NCI-H1417 (cell line): ENCODE measurements around the gene CACNA1C.
A peak's percentile ranks its signal among the peaks of the same experiment; 100 is the strongest.

Experiments used
- DNase-seq, 3 experiments: peaks; one replicate each; lab custom pipeline; 2025; lab: John Stamatoyannopoulos, UW

Gene CACNA1C

DNA sequence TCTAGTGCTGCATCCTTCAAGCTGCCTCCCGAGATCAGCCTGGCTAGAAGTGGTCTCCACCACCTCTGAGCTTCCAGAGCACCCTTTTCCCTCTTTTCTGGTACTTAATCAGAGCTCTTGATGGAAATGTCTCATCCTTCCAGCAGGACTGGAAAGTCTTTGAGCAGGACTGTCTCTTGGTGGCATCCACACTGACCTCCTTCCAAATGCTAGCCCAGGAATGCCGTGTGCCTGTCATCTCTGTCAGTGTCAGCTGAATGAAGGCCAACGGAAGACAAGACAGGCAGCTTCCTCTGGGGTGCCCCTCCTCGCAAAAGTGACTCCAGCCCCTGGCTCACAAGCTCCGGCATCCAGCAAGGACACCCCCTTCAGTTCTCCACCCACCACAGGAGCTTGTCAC lies 570.7 kb downstream of the CACNA1C start:
- no peak for DNase-seq

DNA sequence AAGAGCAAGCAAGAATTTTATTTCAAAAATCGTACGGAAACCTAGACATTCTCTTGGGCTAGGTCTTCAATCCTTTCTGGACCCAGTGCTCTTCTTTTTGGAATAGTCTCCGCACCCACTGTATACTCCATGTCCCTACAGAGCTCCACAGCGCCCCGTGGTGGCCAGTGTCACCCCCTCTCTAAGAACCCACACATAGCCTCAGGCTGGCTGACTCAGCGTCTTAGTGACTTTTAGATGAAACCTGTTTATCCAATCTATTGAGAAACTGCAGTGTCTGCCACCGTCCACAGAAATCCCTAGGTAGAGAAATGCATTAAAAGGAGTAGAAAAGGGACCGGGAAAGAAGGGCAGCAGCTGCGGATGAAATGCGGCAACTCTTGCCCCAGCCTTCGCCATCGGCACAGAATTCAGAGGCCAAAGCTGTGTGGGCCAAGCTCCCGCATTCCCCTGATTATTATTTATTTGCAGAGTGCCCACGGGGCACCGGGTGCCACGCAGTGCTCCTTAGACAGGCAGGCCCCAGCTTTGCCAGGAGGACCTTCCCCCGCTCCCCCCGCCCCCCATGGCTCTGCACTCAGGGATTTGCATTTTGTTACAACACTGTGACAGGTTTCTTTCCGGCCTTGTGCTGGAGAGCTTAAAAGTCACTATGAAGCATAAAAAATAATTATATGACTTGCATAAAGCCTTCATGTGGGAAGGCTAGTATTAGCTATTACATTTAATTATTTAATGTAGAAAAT lies 571.9 kb downstream of the CACNA1C start:
- peak in 2 of 3 experiments; percentile 5 to 23 for DNase-seq

DNA sequence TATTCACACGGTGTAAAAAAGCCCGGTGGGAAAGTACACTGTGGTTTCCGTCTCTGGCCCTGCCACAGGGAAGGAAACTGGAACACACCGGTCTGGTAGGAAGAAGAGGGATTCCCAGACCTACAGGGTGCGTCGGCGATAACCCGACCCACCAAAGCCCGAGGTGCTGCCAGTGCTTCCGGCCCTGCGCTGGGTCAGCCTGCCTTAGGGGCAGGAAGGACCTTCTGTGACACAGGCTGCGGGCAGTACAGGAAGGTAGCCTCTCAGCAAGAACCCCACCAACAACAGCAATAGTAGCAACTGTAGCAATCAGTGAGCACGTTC lies 572.5 kb downstream of the CACNA1C start:
- no peak for DNase-seq

DNA sequence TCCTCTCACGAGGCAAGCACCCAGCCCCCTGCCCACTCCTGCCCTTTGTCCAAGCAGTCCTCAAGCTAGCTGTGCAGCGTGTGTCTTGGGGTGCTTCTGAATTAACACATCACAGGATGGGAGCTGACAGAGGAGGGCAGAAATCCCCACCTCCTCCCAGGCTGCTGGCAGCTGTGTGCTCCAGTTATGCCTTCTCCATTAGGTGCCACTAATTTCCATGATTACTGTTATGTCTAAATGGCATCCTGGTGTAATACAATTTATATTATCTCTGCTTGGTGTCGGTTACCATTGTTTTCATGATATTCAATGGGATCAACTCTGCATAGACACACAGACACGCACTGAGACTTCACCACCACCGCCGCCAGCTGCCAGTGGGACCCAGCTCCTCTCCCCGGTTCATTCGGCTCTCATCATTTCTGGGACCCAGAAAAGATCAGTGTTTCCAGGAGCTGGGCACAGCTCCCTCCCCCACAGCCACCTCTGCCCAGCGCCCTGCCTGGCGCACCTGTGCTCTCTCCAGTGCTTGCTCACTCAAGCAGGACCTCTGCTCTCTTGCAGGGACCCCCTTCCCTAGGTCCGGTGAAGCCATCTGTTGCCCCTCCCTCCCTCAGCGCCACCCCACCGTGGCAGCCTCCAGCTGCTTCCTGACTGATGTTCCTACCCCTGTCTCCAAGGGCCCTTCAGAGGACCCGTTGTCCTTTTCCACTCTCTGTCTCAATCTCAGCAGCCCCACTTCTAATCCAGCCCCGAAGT lies 574.5 kb downstream of the CACNA1C start:
- DNase-seq, result peak in 2 of 3 experiments; percentile 51 to 77

DNA sequence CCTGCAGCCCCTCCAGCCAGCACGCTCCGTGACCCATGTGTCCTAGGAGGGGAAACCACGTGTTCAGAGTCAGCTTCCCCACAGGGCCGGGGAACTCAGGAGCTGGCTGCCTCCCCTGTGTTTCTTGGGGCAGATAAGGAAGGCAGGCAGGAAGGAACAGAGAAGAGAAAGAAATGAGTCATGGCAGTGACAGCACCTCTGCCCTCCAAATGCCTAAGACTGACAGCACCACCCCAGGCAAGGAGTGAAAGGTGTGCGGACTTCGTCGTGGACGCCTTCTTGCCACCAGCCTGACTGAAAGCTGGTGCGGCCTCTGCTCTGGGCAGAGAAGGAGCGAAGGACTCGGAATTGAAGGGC lies 575.0 kb downstream of the CACNA1C start:
- DNase-seq, result no peak

DNA sequence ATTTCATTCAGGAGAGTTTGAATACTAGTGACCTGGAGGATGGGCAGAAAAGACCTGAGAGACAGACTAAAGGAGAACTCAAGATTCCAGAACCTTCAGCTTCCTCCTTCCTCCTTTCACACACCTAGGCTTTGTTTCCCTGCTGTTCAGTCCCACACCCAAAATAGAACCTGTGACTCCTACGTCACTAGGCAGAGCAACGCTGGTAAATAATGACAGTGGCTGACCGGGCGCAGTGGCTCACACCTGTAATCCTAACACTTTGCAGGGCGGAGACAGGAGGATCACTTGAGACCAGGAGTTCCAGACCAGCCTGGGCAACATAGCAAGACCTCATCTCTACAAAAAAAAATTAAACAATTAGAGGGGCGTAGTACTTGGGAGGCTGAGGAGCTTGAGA lies 575.6 kb downstream of the CACNA1C start:
- no peak for DNase-seq

DNA sequence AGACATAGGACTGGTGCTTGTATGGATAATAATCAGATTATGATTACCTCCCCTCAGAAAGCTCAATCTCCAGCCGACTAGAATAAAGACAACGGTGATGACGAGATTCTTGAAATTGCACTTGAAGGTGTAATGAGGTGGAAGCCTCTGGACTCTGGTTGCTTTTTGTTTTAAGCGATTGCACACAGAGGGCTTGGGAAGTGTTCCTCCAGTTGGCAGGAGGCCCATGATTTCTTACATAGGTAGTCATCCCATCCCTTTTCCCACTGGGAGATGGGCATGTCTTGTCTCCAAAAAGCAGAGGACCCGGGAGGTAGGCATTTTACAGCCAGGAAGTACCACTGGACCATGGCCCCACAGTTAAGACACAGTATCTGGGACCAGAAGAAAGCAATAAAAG lies 576.3 kb downstream of the CACNA1C start:
- peak in 2 of 3 experiments; percentile 4 to 12 for DNase-seq

DNA sequence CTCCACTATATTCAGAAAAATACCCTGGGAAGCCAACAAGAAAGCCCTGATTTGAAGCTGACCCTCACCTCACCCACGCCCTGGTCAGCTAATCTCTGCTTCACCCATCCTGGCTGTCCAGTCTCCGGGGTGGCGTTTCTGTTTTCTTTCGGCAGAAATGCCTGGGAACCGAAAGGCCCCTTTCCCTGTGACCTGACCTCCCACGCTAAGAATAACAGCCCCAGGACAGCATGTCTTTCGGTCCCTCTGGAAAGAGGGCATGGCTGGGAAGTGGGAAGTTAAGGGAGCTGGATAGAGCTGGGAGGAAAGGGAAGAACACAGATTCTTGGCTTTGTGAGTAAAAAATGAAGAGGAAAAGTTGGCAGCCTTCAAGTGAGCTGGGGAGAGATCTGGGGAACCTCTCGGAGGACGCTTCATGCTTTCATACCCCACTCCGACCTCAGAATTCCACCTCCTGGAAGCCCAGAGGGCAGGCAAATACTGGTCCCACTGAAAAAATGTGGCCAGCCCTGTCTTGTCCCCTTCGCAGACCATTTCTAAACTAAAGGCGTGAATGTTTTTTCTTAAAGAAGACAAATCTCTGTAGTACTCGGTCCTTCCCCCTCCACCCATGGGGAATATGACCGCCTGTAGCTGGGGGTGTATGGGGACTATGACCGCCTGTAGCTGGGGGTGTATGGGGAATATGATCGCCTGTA lies 579.0 kb downstream of the CACNA1C start:
- no peak for DNase-seq

DNA sequence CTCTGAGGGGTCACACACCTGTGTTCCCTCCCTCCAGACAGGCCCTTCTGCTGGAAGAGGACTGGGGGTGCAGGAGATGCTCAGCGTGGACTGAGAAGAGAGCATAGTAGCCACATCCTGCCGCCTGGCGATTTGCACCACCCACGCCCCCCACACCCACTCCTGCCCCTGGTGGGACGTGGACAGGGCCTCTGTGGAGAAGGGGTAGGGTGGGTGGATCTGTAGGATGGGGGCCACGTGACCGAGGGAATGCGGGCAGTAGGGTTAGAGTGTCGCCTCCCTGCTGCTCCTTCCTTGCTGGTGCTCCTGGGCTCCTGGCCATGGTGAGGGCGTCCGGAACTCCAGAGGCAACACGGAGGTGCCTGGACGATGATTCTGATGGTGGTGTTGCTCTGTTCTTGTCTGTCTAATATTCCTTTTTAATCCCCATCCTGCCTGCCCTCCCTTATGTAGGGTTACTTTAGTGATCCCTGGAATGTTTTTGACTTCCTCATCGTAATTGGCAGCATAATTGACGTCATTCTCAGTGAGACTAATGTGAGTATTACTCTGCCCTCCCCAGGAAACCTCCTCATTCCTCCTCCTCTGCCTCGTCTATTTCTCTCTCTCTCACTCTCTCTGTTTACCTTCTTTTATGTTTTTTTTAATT lies 580.5 kb downstream of the CACNA1C start:
- no peak for DNase-seq

DNA sequence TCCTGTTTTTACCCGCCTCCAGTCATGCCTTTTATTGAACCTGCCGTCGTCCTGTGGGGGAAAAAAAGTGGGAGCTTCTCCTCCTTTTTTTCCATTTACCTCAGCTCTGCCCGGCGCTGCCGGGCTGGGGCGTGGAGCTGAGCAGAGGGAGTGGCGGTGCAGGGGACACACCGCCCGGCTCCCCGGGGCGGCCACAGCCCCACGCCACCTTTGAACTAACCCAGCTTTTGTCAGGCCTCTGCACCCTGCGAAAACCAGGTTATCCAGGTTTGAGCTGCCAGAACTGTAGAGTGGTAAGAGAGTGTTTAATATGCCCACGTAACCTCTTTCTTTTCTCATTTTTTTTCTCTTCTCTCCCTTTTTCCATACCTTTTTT lies 581.0 kb downstream of the CACNA1C start:
- DNase-seq, result no peak

DNA sequence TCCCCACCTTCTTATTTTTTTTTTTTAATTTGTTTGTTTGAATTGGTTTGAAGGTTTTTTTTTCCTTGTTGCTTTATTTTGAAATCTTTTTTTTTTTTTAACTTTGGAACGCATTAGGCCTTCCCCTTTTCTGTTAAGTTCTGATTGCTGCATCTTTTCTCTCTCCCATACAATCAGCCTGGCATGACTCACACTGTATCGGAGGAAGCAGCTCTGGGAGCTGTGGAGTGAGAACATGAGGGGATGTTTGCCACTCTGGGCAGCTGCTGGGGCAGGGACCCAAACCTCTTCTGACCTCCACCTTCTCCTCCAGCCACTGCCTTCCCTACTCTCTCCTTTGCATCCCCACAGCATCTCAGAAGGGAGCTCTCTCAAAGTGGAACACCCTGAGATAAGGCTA lies 581.7 kb downstream of the CACNA1C start:
- no peak for DNase-seq

DNA sequence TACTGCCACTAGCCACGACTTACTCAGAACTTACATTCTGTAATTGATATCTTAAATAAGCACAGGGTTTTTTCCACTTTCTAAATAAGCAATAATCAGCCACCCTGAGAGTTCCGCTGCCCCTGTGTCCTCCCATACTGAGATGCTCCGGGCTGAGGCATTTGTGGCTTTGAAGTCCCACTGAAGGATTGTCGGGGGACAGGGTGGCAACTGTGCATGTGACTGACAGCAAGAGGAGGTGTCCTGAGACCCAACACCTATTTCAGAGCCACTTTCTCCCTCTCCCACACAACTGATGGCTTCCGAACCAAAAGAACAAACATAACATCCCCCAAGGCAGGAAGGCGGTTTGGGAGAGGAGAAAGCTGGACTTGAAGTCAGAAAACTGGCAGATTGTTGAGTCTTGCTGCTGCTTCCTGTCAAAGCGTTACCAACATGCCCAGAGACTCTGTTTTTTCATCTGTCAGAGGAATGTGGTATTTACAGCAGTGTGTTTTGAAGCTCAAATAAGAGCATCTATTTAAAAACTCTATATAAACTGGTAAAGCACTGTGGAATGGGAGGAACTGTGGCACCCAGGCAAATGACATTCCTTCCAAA lies 584.1 kb downstream of the CACNA1C start:
- no peak for DNase-seq

DNA sequence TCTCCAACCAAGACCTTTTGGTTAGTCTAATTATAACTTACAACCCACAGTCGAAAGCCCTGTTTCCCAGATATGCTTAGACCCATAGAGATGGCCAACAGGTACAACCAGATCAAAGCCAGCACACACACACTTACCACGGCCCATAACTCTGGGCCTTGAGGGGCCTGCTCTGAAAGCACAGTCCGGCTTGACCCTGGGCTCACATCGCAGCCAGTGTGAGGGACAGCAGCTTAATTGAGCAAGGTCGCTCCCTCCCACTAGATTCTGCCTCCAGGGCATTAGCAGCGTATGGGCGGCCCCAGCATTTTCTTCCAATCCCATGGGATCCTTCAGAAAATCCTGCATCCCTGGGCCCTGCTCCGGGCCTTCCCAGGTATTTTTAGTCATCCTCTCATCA lies 584.6 kb downstream of the CACNA1C start:
- no peak for DNase-seq

DNA sequence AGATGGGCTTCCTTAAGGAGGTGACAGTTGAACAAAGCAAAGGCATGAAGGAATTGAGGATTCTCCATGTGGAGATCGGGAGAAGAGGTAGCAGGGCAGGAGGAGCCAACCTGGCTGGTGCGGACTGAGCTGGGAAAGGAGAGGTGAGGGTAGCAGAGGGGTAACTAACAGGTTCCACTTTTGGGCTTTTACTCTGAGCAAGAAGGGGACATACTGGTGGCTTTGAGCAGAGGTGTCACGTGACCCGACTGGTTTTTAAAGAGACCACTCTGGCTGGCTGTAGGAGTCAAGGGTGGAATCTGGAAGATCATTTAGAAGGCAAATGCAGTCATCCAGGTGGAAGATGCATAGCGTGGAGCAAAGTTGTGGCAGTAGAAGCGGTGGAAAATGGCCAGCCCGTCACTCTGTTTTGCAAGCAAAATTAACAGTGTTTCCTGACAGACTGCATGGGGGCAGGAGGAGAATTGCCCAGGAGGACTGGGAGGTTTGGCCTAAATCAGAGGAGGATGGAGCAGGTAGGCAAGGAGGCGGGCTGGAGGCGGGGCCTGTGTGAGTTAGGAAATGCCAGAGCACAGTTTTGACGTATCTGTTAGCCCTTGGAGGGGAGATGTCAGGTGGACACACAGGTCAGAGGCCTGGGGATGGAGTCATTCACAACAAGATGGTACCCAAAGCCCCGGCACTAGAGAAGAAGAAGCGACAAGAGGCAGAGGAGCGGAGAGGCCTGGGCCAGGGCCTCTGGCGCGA lies 585.7 kb downstream of the CACNA1C start:
- no peak for DNase-seq

DNA sequence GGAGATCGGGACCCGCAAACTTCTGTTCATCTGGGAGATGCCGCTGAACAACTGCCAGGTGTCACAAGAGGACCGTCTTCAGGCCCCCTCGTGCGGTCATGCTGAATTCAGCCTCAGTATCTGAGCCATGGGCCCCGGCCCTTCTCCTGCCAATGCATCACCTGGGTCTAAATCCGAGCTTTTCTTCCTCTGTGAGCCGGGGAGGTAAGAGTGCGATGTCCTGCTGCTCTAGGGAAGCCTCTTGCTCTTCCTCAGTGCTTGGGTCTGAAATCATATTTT lies 586.2 kb downstream of the CACNA1C start:
- DNase-seq, result no peak

DNA sequence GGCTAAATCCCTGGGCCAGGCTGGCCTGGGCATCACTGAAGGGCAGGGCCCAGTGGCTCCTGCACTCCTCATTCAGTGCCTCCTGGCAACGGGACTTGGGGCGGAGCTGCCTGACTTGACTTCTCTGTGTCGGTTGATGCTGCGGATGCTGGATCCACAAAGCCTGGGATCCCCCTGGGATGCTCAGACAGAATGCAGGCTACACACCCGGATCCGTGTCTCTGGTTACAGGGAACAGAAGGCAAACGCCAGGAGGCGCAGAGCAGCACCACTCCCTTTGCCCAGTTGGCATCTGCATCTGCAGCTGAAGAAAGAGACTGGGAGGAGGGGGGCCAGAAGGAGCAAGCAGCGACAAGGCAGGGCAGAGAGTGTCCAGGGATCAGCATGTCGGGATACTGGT lies 587.5 kb downstream of the CACNA1C start:
- no peak for DNase-seq

DNA sequence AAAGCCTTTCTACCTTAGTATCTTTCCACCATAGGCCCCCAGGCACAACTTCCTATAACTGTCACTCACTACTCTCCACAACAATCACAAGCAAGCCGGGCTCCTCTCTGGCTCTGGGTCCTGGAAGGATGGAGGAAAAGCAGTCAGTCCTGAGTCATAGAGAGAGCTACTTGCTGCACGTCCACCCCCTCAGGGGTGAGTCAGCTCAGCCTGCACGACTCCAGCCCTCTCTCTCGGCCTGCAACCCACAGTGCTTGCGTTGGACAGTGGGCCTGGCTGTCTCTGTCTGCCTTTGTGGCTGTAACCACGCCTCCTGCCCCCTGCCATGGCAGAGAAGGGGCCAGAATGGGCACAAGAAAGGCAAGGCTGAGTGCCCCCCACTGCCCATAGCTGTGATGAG lies 587.9 kb downstream of the CACNA1C start:
- DNase-seq, result no peak

DNA sequence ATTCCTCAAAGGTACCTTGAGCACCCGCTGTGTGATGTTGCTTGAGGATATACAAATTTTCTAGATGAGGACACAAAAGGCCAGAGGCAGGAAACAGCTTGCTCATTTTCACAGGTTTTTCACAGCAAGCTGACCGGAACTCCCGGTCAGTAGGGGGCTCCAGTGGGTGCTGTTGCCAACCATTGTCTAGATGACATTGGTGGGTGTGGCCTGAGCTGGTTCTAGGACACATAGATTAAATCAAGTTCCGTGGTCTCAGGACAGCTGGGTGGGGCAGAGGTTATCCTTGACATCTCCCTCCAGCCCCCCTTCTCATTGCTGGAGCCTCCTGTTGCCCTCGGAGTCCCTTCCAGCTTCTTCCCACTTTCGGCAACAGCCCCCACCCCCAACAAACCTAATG lies 588.4 kb downstream of the CACNA1C start:
- DNase-seq, result no peak

DNA sequence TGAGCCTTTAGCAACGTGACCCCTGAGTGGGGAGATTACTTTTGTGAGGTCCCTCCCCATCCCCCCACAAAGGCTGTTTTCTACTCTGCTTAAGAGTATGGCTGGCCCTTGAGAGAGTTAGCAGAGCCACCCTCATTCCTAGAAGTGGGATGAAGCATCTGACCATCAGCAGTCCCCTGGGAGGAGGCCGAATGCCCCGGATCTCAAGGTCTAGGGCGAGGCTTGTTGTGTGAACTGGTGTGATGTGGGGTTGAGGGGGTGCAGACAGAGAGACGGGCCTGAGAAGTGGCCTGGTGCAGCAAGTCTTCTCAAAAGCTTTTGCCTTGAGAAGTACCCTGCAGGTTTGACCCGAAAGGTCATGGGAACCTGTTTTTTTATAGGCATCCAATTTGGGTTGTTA lies 589.0 kb downstream of the CACNA1C start:
- no peak for DNase-seq

DNA sequence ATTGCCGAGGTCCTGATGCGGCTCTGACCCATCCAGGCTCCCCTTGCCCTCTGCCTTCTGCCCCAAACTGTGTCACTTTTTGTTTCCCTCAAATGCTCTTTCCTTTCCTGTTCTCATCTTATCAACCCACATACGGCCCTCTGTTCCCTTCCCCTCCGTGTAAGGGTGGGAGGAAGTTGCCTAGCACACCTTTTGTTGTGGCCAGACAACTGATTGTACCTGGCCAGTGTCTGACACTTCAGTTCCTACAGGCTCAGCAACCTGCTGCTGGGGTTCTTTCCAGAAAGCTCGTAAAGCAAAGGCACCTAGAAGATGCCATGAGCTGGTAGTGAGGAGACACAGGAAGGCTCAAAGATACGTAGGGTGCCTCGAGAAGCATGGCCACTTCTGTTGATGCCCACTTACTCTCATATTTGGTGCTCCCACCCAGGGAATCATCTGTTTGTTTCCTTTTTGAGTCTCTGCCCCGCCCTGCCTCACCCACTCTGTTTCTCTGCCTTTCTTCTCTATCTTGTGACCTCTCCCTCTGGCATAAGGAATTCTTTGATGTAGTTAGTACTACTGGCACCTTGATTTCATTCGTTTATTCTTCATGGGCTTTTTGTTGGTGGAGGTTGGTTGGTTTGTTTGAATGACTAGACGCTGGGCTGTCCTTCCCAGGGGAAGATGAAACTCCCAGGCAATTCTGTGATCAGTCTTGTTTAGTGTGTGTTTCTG lies 589.5 kb downstream of the CACNA1C start:
- DNase-seq, result no peak

DNA sequence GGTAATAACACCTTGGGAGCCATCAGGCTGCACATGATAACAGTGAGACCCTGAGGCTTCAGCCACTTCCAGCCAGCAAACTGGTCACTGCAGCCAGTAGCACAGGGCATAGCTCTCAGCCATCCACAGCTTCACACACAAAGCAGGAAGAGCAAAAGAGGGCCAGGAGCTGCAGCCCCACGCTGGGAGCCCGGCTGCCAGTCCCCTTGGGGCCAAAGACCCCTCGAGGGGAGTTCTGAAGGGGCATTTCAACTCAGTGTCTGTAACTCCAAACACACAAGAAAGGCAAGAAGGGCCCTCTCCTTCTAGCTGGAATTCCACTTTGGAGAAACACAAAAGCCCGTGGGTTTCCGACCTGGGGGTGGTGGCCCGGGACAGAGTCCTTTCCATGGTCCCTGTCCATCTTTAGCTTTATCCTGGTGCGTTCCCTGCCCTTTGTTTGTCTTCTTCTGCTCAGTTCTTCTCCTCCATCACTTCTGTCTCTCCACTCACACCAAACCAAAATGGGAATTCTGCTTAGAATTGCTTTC lies 590.2 kb downstream of the CACNA1C start:
- DNase-seq, result no peak
